SHP77 (cell line): ENCODE measurements around the gene AHCTF1.
"Not testable (repeated sequence)": the region's sequence is repeated elsewhere in the genome, so short reads cannot be mapped to it uniquely, and the experiment has no call there.

ENCODE experiments used
- DNase-seq, 2 experiments: peaks; one replicate each; lab custom pipeline; 2025; lab: John Stamatoyannopoulos, UW

Gene AHCTF1

DNA sequence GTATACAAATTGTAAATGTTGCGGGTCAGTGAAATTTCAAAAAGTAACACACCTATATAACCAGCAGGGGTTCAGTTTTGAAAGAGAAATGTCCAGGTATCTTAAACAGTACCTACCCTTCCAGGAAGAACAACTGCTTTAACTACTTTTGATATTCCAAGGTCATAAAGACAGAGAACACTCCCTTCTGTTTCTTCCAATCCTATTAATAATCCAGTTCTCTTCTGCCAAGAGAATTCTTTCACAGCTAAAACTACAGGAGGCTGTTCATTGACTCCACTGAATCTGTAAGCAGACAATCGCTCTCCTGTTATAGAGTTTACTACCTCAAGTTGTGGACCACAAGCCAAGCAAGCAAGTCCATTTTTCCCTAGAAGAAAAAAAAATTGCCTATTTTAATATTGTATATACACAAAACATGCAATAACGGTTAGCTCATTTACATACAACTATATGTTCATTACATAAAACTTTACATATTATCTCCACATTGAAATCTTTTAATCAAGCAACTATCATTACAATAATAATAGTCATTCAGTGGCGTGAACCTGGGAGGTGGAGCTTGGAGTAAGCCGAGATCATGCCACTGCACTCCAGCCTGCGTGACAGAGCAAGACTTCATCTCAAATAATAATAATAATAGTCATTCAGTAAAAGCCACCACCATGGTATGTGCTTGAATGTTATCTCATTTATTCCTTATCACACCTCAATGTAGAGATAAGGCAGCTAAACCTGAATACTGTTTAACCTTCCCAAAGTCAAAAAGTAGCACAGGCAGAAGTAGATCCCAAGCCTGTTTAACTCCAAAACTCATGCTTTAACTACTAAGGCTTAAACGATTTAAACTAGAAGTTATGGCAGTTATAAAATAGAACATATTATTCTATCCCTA, 15.5 kb downstream of the AHCTF1 start:
- DNase-seq = not testable (repeated sequence)

- peak; percentile 9 to 55 for DNase-seq
These were observed 24.3 kb downstream of the AHCTF1 start for GRCh38 chr1:246907472-246907871.

DNA sequence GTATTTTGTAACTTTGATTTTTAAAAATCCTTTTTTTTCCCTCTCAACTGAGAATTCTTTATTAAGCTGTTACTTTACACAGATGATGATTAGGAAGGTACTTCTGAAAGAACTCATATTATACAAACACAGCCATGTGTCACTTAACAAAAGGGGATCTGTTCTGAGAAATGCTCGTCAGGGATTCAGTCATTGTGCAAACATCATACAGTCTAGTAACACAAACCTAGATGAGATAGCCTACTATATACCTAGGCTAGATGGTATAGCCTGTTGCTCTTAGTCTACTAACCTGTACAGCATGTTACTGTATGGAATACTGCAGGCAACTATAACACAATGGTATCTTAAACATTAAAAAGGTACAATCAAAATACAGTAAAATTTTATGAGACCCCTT, 24.9 kb downstream of the AHCTF1 start:
- no peak for DNase-seq

GRCh38 chr1:246901874-246902273, 29.9 kb downstream of the AHCTF1 start:
- DNase-seq = no peak

GRCh38 chr1:246897302-246897701, 34.4 kb downstream of the AHCTF1 start:
- DNase-seq = no peak

- no peak for DNase-seq
These were observed 38.4 kb downstream of the AHCTF1 start for GRCh38 chr1:246893191-246893939.

GRCh38 chr1:246891105-246891504, 40.6 kb downstream of the AHCTF1 start:
- DNase-seq = no peak

- DNase-seq = no peak
These were observed 43.2 kb downstream of the AHCTF1 start for GRCh38 chr1:246888522-246888921.

- not testable (repeated sequence) for DNase-seq
These were observed 46.4 kb downstream of the AHCTF1 start for GRCh38 chr1:246885389-246885788.

DNA sequence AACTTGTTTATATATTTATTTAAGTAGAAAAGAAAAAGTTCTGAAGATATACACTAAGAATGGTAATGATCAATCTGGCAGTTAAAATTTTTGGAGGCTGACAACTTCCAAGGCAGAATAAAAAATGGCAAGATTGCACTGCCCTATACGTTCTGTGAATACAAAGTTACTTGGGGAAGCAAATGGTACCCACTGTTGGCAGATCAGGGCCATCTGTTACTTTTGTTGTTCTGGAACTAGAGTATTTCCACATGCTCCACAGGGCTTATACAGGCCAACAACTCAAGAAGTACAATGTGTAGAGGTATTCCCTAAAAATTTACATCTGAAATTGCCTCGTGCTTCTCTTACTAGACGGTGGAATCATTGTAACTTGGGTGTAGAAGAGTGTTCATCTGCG, 53.2 kb downstream of the AHCTF1 start:
- no peak for DNase-seq

- DNase-seq = no peak
These were observed 55.3 kb downstream of the AHCTF1 start for GRCh38 chr1:246876431-246876830.

GRCh38 chr1:246875041-246876026, 56.4 kb downstream of the AHCTF1 start:
- no peak for DNase-seq

DNA sequence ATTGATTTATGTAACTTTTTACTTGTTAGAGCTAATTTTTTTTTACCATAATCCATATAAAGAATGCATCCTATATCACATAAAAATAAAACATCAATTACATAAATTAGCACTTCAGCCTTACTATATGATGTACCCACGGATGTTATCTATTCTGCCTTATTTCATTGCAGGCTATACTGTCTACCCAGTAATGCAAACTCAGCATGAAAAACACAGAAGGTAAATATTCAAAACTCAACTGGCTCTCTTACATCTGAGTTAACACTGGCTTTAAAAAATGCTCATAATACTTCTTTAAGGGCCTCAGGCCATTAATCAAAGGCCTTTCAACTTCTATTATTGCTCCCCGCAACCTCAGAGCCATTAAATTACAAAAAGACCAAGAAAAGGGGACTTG, 65.8 kb downstream of the AHCTF1 start:
- no peak for DNase-seq

- DNase-seq = not testable (repeated sequence)
These were observed 68.0 kb downstream of the AHCTF1 start for GRCh38 chr1:246863791-246864190.

- DNase-seq = no peak
These were observed 71.3 kb downstream of the AHCTF1 start for GRCh38 chr1:246860401-246860800.

- DNase-seq = no peak
These were observed 75.4 kb downstream of the AHCTF1 start for GRCh38 chr1:246856371-246856770.

- DNase-seq = not testable (repeated sequence)
These were observed 81.1 kb downstream of the AHCTF1 start for GRCh38 chr1:246850640-246851039.

DNA sequence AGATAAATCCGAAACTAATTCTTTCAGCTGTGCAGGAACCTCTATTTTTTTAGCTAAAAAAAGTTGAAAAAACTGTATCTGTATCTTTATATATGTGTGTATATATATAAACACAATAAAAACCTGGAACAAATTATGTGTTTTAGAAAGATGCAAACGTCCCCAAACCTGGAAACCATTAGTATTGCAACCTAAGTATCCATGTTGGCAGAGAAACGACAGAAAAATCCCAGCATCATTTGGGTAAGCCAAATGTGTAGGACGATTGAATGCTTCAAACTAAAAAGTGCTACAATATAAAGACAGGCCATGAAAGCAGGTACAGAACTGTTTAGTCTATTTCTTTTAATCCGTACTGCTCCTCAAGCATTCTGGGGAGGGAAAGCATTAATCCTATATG, 87.9 kb downstream of the AHCTF1 start:
- DNase-seq = no peak

- not testable (repeated sequence) for DNase-seq
These were observed 91.0 kb downstream of the AHCTF1 start for GRCh38 chr1:246840761-246841160.

GRCh38 chr1:246838118-246838456, 93.7 kb downstream of the AHCTF1 start:
- no peak for DNase-seq

DNA sequence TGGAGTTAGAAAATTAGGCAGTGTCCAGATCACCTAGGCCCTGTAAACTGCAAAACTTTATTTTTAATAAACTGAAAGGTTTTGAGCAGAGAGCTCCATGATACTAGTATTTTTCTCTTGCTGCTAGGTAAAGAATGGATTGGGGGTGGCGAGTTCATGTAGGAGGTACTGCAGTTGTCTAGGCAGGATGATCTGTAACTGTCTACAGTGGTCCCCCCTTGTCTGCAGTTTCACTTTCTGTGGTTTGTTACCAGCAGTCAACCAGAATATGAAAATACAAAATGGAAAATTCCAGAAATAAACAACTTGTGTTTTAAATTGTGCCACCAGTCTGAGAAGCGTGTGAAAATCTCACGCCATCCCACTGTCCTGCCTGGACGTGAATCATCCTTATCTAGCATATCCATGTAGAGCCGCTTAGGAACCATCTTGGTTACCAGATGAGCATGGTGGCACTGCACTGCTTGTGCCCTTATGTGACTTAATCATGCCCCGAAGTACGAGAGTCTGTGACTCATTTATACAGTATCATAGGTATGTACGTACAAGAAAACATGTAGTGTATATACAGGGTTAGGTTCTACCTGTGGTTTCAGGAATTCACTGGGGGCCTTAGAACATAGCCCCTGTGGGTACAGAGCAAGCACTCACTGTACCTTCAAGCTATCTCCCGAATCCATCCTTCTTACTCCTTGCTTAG, 94.2 kb downstream of the AHCTF1 start:
- DNase-seq = no peak
